H1 (cell line): Measurements from ENCODE around the gene MTR. TPM values are rescaled to one million over a fixed set of nuclear protein-coding genes. Genes with fewer than 3 reads are reported as not detected.

ENCODE experiments used
- CTCF ChIA-PET: fragments of 300-600 bp; sonication (Branson Sonifier 250); formaldehyde crosslinking; loops from one replicate; lab custom pipeline; 2021; ENCODE audit not compliant: partially characterized antibody; lab: Charles Lee
- POLR2A ChIA-PET: fragments of 300-600 bp; sonication (Branson Sonifier 250); formaldehyde crosslinking; loops from one replicate; lab custom pipeline; 2021; ENCODE audit warnings: inconsistent platforms; ENCODE audit not compliant: partially characterized antibody; lab: Charles Lee
- DNase-seq, 2 experiments: peaks; one replicate each; pipeline versions ENCODE4 v3.0.0 to v3.0.0-alpha.2; 2010 to 2022; ENCODE audit warnings: low spot score in 2 of 2, low read depth in 1 of 2, mixed read lengths in 1 of 2
- FAIRE-seq: peaks from 2 replicates; lab custom pipeline; 2011; peaks lifted over from hg19 to GRCh38; lab: Jason Lieb, UNC
- H2AFZ ChIP-seq: 2 replicates; pipeline ENCODE4 v1.8.1; 2012; ENCODE audit warnings: low read length, inconsistent platforms
- H2AK5ac ChIP-seq: 2 replicates; pipeline ENCODE4 v1.6.1; 2013; ENCODE audit warnings: low read depth, low read length
- H2BK120ac ChIP-seq: replicated peaks from 2 replicates; pipeline ENCODE3; 2013; ENCODE audit warnings: low read depth, low read length, inconsistent platforms
- H2BK12ac ChIP-seq: 2 replicates; pipeline ENCODE4 v1.6.1; 2013; ENCODE audit warnings: low read depth, low read length
- H2BK15ac ChIP-seq: 2 replicates; pipeline ENCODE4 v1.6.1; 2013; ENCODE audit warnings: low read length
- H2BK20ac ChIP-seq: 2 replicates; pipeline ENCODE4 v1.6.1; 2013; ENCODE audit warnings: low read length
- H2BK5ac ChIP-seq: 2 replicates; pipeline ENCODE4 v1.6.1; 2013; ENCODE audit warnings: low read depth, low read length
- H3K14ac ChIP-seq: 2 replicates; pipeline ENCODE4 v1.6.1; 2013; ENCODE audit warnings: inconsistent platforms; ENCODE audit not compliant: insufficient read length
- H3K18ac ChIP-seq: 2 replicates; pipeline ENCODE4 v1.6.1; 2013; ENCODE audit warnings: low read length; ENCODE audit errors: extremely low read depth
- H3K23ac ChIP-seq: 2 replicates; pipeline ENCODE4 v1.6.1; 2013; ENCODE audit warnings: inconsistent platforms; ENCODE audit not compliant: insufficient read length
- H3K23me2 ChIP-seq: 2 replicates; pipeline ENCODE4 v1.6.1; 2013; ENCODE audit warnings: low read depth, low read length
- H3K27ac ChIP-seq: 2 replicates; pipeline ENCODE4 v1.6.1; 2011; ENCODE audit warnings: low read depth, low read length, inconsistent platforms
- H3K27me3 ChIP-seq, 4 experiments: replicated peaks in 1 of 4; 1 replicate in 1 of 4; 2 replicates in 3 of 4; pipeline versions ENCODE4 v1.6.1 to v1.8.1; 2011 to 2013; ENCODE audit warnings: low read length in 3 of 4, mild to moderate bottlenecking in 3 of 4, inconsistent platforms in 2 of 4, mixed read lengths in 2 of 4, moderate library complexity in 1 of 4; ENCODE audit not compliant: control insufficient read depth in 3 of 4, insufficient read depth in 3 of 4; ENCODE audit errors: extremely low read depth in 1 of 4
- H3K36me3 ChIP-seq, 4 experiments: 2 replicates each; pipeline versions ENCODE4 v1.6.1 to v1.8.1; 2011 to 2013; ENCODE audit warnings: mild to moderate bottlenecking in 4 of 4, low read length in 3 of 4, moderate library complexity in 2 of 4, control low read depth in 1 of 4, inconsistent platforms in 1 of 4; ENCODE audit not compliant: insufficient read depth in 4 of 4, control insufficient read depth in 2 of 4
- H3K4ac ChIP-seq: replicated peaks from 2 replicates; pipeline ENCODE3; 2013; ENCODE audit warnings: low read length, low read depth, mixed read lengths, inconsistent platforms; ENCODE audit not compliant: insufficient read length
- H3K4me1 ChIP-seq, 4 experiments: replicated peaks in 1 of 4; 1 replicate in 1 of 4; 2 replicates in 3 of 4; pipeline versions ENCODE4 v1.6.1 to v1.8.1; 2011 to 2013; ENCODE audit warnings: low read length in 3 of 4, inconsistent platforms in 2 of 4, mixed read lengths in 1 of 4; ENCODE audit not compliant: insufficient read depth in 4 of 4, control insufficient read depth in 3 of 4
- H3K4me2 ChIP-seq, 2 experiments: 2 replicates each; pipeline versions ENCODE4 v1.6.1 to v1.8.1; 2011 to 2013; ENCODE audit warnings: low read depth in 2 of 2, low read length in 2 of 2, control low read depth in 1 of 2, inconsistent platforms in 1 of 2, mild to moderate bottlenecking in 1 of 2; ENCODE audit not compliant: insufficient read depth in 1 of 2
- H3K4me3 ChIP-seq, 4 experiments: fragments of 200-600, 300-600 bp in 1 of 4; sonication (generic), shearing (Covaris generic), sonication (Bioruptor Twin) in 1 of 4; 2 replicates each; pipeline versions ENCODE4 v1.5.1 to v1.8.1; 2011 to 2016; ENCODE audit warnings: low read length in 4 of 4, low read depth in 3 of 4, control low read depth in 2 of 4, inconsistent platforms in 2 of 4, mild to moderate bottlenecking in 2 of 4, mixed read lengths in 1 of 4, moderate library complexity in 1 of 4; ENCODE audit not compliant: insufficient read depth in 2 of 4; ENCODE audit errors: extremely low read depth in 1 of 4
- H3K56ac ChIP-seq: replicated peaks from 2 replicates; pipeline ENCODE3; 2013; ENCODE audit warnings: low read depth, mild to moderate bottlenecking, mixed read lengths, low read length, inconsistent platforms; ENCODE audit not compliant: insufficient read length
- H3K79me1 ChIP-seq: 2 replicates; pipeline ENCODE4 v1.6.1; 2013; ENCODE audit warnings: low read depth, low read length, control low read depth
- H3K79me2 ChIP-seq, 2 experiments: 2 replicates each; pipeline versions ENCODE4 v1.6.1 to v1.8.1; 2012 to 2013; ENCODE audit warnings: low read length in 2 of 2, mild to moderate bottlenecking in 2 of 2, inconsistent platforms in 1 of 2; ENCODE audit not compliant: insufficient read depth in 2 of 2, control insufficient read depth in 1 of 2
- H3K9ac ChIP-seq, 4 experiments: replicated peaks in 1 of 4; 1 replicate in 1 of 4; 2 replicates in 3 of 4; pipeline versions ENCODE4 v1.6.1 to v1.8.1; 2011 to 2013; ENCODE audit warnings: low read depth in 3 of 4, low read length in 3 of 4, control low read depth in 2 of 4, mild to moderate bottlenecking in 2 of 4, moderate library complexity in 2 of 4, inconsistent platforms in 1 of 4; ENCODE audit errors: extremely low read depth in 1 of 4
- H3K9me3 ChIP-seq, 2 experiments: 2 replicates each; pipeline versions ENCODE4 v1.6.1 to v1.8.1; 2012 to 2013; ENCODE audit warnings: mild to moderate bottlenecking in 2 of 2, moderate library complexity in 2 of 2, control low read depth in 1 of 2, inconsistent platforms in 1 of 2, low read depth in 1 of 2, low read length in 1 of 2, mixed read lengths in 1 of 2; ENCODE audit not compliant: insufficient read depth in 2 of 2
- H4K20me1 ChIP-seq, 2 experiments: replicated peaks in 1 of 2; 2 replicates each; pipeline versions ENCODE3 to v1.8.1; 2011 to 2013; ENCODE audit warnings: inconsistent platforms in 2 of 2, low read length in 2 of 2, mild to moderate bottlenecking in 1 of 2; ENCODE audit not compliant: insufficient read depth in 2 of 2, control insufficient read depth in 1 of 2
- H4K5ac ChIP-seq: 2 replicates; pipeline ENCODE4 v1.6.1; 2013; ENCODE audit warnings: low read length, low read depth, mixed read lengths, inconsistent platforms; ENCODE audit not compliant: insufficient read length
- H4K8ac ChIP-seq: 2 replicates; pipeline ENCODE4 v1.8.0; 2013; ENCODE audit warnings: mild to moderate bottlenecking, moderate library complexity, low read length, inconsistent platforms; ENCODE audit not compliant: insufficient read depth; ENCODE audit errors: extremely low read depth
- H4K91ac ChIP-seq: replicated peaks from 2 replicates; pipeline ENCODE3; 2013; ENCODE audit warnings: low read length, mixed read lengths, inconsistent platforms; ENCODE audit not compliant: insufficient read length
- EZH2 ChIP-seq: fragments of 200-600 bp; sonication (generic); IDR thresholded peaks from 2 replicates; pipeline ENCODE4 v1.7.1; 2012; ENCODE audit warnings: low read depth, mild to moderate bottlenecking, moderate library complexity, low read length, inconsistent platforms; ENCODE audit not compliant: severe bottlenecking
- JUND ChIP-seq: IDR thresholded peaks from 2 replicates; pipeline ENCODE4 v1.6.1; 2011; ENCODE audit warnings: mild to moderate bottlenecking, improper control_type of control experiment, low read length
- WGBS, 2 experiments: shearing (Covaris generic) in 1 of 2; methylation state at CpG; one replicate each; pipeline versions ENCODE4 v1.1.6 to v1.1.7; 2013 to 2015; ENCODE audit warnings: low lambda C conversion rate in 2 of 2, mixed read lengths in 2 of 2, inconsistent platforms in 1 of 2, low coverage in 1 of 2, missing lambda C conversion rate in 1 of 2; ENCODE audit not compliant: insufficient replicate concordance in 2 of 2, insufficient coverage in 1 of 2, insufficient read length in 1 of 2; ENCODE audit errors: extremely low coverage in 1 of 2, missing lambda C conversion rate in 1 of 2; 5-methylcytosine and 5-hydroxymethylcytosine counted together
- polyA plus RNA-seq, 7 experiments: library from polyadenylated mRNA; depleted of rRNA in 3 of 7; stranded (reverse) in 5 of 7; unstranded in 2 of 7; fragments of >200 nt in 5 of 7; fragments of 200-250 nt in 2 of 7; gene quantifications; 1 replicate in 5 of 7; 2 replicates in 1 of 7; 4 replicates in 1 of 7; pipeline versions ENCODE4 v1.2.1 to v1.2.3, GENCODE V29; 2011 to 2013; ENCODE audit warnings: missing spikeins in 2 of 7, mixed read lengths in 2 of 7
- total RNA-seq: library from RNA; stranded (reverse); fragmentation: NEBNext Ultra II Directional; extraction: Animal tissue kit (Norgen Biotek cat#: 25700); gene quantifications from 2 replicates; pipeline ENCODE4 v1.2.1, GENCODE V29; 2021

Gene MTR
- total and polyA plus RNA-seq, 2 of the 8 experiments (the other 6 are each of a cell fraction or from before 2014, with no cell fraction given), result 4.8 to 27.4 TPM

DNA sequence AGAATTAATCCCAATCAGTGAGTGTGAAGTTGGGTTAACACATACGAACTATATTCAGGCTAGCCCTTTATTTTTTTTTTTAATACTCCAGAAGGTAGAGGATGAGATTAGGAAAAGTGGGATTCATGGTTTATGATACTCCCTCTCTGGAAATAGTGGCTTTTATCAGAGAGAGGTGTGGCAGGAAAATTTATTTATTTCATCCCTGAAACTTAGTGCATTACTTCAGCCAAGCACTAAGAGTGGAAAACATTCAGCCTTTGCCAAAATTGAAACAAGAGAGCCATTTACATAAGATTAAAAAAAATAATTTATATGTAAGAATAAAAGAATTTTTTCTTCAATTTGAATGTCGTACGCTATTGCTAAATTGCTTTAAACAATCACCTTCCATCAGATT, 35.0 kb downstream of the MTR start:
- Histone ChIP-seq H4K5ac (no peak overlapping the region), H4K8ac (no peak overlapping the region), H3K4me3 (no peak overlapping the region), H3K56ac (no peak overlapping the region), H3K23ac (no peak overlapping the region), H3K79me2 (no peaks in the 10 kb centered on the region), H2BK20ac (no peak overlapping the region), H3K9me3 (no peaks in the 10 kb centered on the region), H3K36me3 (peaks cover 0 to 40% (median 18%) of the 10 kb centered on the region in 4 experiments), H3K23me2 (no peaks in the 10 kb centered on the region), H3K27me3 (no peaks in the 10 kb centered on the region), H3K14ac (no peak overlapping the region), H2BK5ac (no peak overlapping the region), H2BK15ac (no peak overlapping the region), H2BK120ac (no peak overlapping the region), H2AFZ (no peak overlapping the region), H3K9ac (no peak overlapping the region), H3K4ac (no peak overlapping the region), H4K20me1 (no peaks in the 10 kb centered on the region), H4K91ac (no peak overlapping the region), H3K4me1 (no peaks in the 10 kb centered on the region), H3K4me2 (no peak overlapping the region), H2BK12ac (no peak overlapping the region), H2AK5ac (no peak overlapping the region), H3K27ac (no peak overlapping the region), H3K79me1 (no peaks in the 10 kb centered on the region), H3K18ac (no peak overlapping the region)
- TF ChIP-seq EZH2, result no peak
- TF ChIP-seq JUND, result no peak
- 61% methylated on average over 3 of the region's 3 CpGs; no CpG with 5 or more reads in 1 of the 2 experiments for WGBS, 2 experiments
- ChIA-PET CTCF (interaction anchor here (0.6 kb wide), 2 partner anchors 86 to 296 kb away, joined by 3 to 4 read pairs; no protein-coding TSS in a partner anchor), POLR2A (no interaction called here)
- FAIRE-seq, result no peak
- no peak for DNase-seq
